Stimulated activated CD8-positive, alpha-beta memory T cell treated with anti-CD3 and anti-CD28 coated beads, Interleukin-4, amount 100 ng/mL, for 1 hour (primary cell): ENCODE measurements around the gene MED28.
"Not testable (repeated sequence)": the region's sequence is repeated elsewhere in the genome, so short reads cannot be mapped to it uniquely, and the experiment has no call there.

ENCODE experiments used
- DNase-seq, 2 donors: peaks; one replicate each; pipeline ENCODE4 v3.0.0-alpha.2; 2020; ENCODE audit warnings: low read depth in 2 of 2, low spot score in 1 of 2

MED28 gene

GRCh38 chr4:17616283-17616682, 1.8 kb downstream of the MED28 start:
- DNase-seq: no peak

GRCh38 chr4:17618926-17619325, 4.5 kb downstream of the MED28 start:
- DNase-seq: no peak

- no peak for DNase-seq
These were observed 5.1 kb downstream of the MED28 start for GRCh38 chr4:17619416-17620105.

- no peak for DNase-seq
These were observed 9.1 kb downstream of the MED28 start for GRCh38 chr4:17623451-17624001.

GRCh38 chr4:17624821-17625220, 10.4 kb downstream of the MED28 start:
- no peak for DNase-seq

- no peak for DNase-seq
These were observed 15.8 kb downstream of the MED28 start for GRCh38 chr4:17630228-17630627.

- DNase-seq: no peak
These were observed 19.2 kb downstream of the MED28 start for GRCh38 chr4:17633600-17633999.

- no peak for DNase-seq
These were observed 20.6 kb downstream of the MED28 start for GRCh38 chr4:17635056-17635455.

GRCh38 chr4:17636341-17636695, 21.9 kb downstream of the MED28 start:
- DNase-seq: no peak

GRCh38 chr4:17636696-17637622, 22.5 kb downstream of the MED28 start:
- DNase-seq: peak; percentile 42 to 49

GRCh38 chr4:17639136-17639535, 24.7 kb downstream of the MED28 start:
- no peak for DNase-seq

GRCh38 chr4:17642398-17642783, 27.9 kb downstream of the MED28 start:
- no peak for DNase-seq

- no peak for DNase-seq
These were observed 32.3 kb downstream of the MED28 start for GRCh38 chr4:17646693-17647092.

GRCh38 chr4:17647176-17647806, 32.9 kb downstream of the MED28 start:
- no peak for DNase-seq

GRCh38 chr4:17647927-17648326, 33.5 kb downstream of the MED28 start:
- no peak for DNase-seq

- DNase-seq: no peak
These were observed 36.0 kb downstream of the MED28 start for GRCh38 chr4:17650406-17650805.

GRCh38 chr4:17654701-17655100, 40.3 kb downstream of the MED28 start:
- no peak for DNase-seq

- DNase-seq: no peak
These were observed 42.6 kb downstream of the MED28 start for GRCh38 chr4:17657090-17657489.

- DNase-seq: no peak
These were observed 43.4 kb downstream of the MED28 start for GRCh38 chr4:17657849-17658248.

- DNase-seq: not testable (repeated sequence)
These were observed 44.8 kb downstream of the MED28 start for GRCh38 chr4:17659196-17659595.

GRCh38 chr4:17662694-17663093, 48.3 kb downstream of the MED28 start:
- no peak for DNase-seq

GRCh38 chr4:17664755-17665154, 50.3 kb downstream of the MED28 start:
- no peak for DNase-seq
